Liver (tissue), 9 donors: Measurements from ENCODE around the gene CREB5. TPM values are rescaled to one million over a fixed set of nuclear protein-coding genes. Genes with fewer than 3 reads are reported as not detected.

ENCODE experiments used
- DNase-seq: peaks from one replicate; pipeline ENCODE4 v3.0.0-alpha.2; 2017; ENCODE audit warnings: low spot score
- H3K27ac ChIP-seq, 2 donors: one replicate each; pipeline ENCODE4 v1.7.0; 2013; ENCODE audit warnings: inconsistent platforms in 2 of 2, low read length in 2 of 2, control low read depth in 1 of 2, low read depth in 1 of 2, mild to moderate bottlenecking in 1 of 2
- H3K27me3 ChIP-seq, 4 donors: one replicate each; pipeline versions ENCODE4 v1.6.1 to v1.7.0; 2013; ENCODE audit warnings: low read length in 3 of 4, inconsistent platforms in 1 of 4, mild to moderate bottlenecking in 1 of 4, moderate library complexity in 1 of 4; ENCODE audit not compliant: control insufficient read depth in 4 of 4, insufficient read depth in 4 of 4
- H3K36me3 ChIP-seq, 4 donors: one replicate each; pipeline versions ENCODE4 v1.6.1 to v1.7.0; 2013; ENCODE audit warnings: low read length in 3 of 4, mild to moderate bottlenecking in 3 of 4, low read depth in 1 of 4, moderate library complexity in 1 of 4; ENCODE audit not compliant: control insufficient read depth in 4 of 4, insufficient read depth in 3 of 4
- H3K4me1 ChIP-seq, 4 donors: one replicate each; pipeline versions ENCODE4 v1.6.1 to v1.7.0; 2013; ENCODE audit warnings: low read length in 3 of 4, mild to moderate bottlenecking in 3 of 4, moderate library complexity in 1 of 4; ENCODE audit not compliant: control insufficient read depth in 4 of 4, insufficient read depth in 4 of 4
- H3K4me3 ChIP-seq, 3 donors: one replicate each; pipeline versions ENCODE4 v1.6.1 to v1.7.0; 2013; ENCODE audit warnings: low read length in 3 of 3, control low read depth in 1 of 3, low read depth in 1 of 3, mild to moderate bottlenecking in 1 of 3
- H3K9ac ChIP-seq, 2 donors: one replicate each; pipeline ENCODE4 v1.7.0; 2013; ENCODE audit warnings: low read length in 2 of 2, mild to moderate bottlenecking in 2 of 2, moderate library complexity in 2 of 2, control low read depth in 1 of 2, low read depth in 1 of 2
- H3K9me3 ChIP-seq, 4 donors: one replicate each; pipeline versions ENCODE4 v1.6.1 to v1.7.0; 2013; ENCODE audit warnings: low read length in 3 of 4; ENCODE audit not compliant: control insufficient read depth in 4 of 4
- FOXA2 ChIP-seq: IDR thresholded peaks from 2 replicates; pipeline ENCODE4 v1.6.1; 2016; ENCODE audit warnings: antibody characterized with exemption
- GABPA ChIP-seq, 2 donors: IDR thresholded peaks in 1 of 2; conservative IDR thresholded peaks in 1 of 2; 2 replicates each; pipeline ENCODE4 v1.6.1; 2016; ENCODE audit warnings: antibody characterized with exemption in 2 of 2, mild to moderate bottlenecking in 1 of 2, moderate library complexity in 1 of 2
- HNF4G ChIP-seq: IDR thresholded peaks from 2 replicates; pipeline ENCODE4 v1.6.1; 2016; ENCODE audit warnings: antibody characterized with exemption
- JUND ChIP-seq, 2 donors: IDR thresholded peaks; 2 replicates each; pipeline ENCODE4 v1.6.1; 2016; ENCODE audit warnings: antibody characterized with exemption in 2 of 2
- RAD21 ChIP-seq, 2 donors: IDR thresholded peaks; 2 replicates each; pipeline ENCODE4 v1.6.1; 2016; ENCODE audit warnings: antibody characterized with exemption in 2 of 2, mild to moderate bottlenecking in 2 of 2
- RXRA ChIP-seq, 2 donors: IDR thresholded peaks; 2 replicates each; pipeline ENCODE4 v1.6.1; 2017 to 2018; ENCODE audit warnings: antibody characterized with exemption in 2 of 2, mild to moderate bottlenecking in 1 of 2
- SP1 ChIP-seq: IDR thresholded peaks from 2 replicates; pipeline ENCODE4 v1.6.1; 2018; ENCODE audit warnings: antibody characterized with exemption, mild to moderate bottlenecking
- YY1 ChIP-seq: IDR thresholded peaks from 2 replicates; pipeline ENCODE4 v1.6.1; 2016; ENCODE audit warnings: antibody characterized with exemption, mild to moderate bottlenecking
- WGBS: extraction: QIAGEN DNeasy Blood & Tissue Kit; methylation state at CpG from one replicate; pipeline ENCODE4 v1.1.7; 2013; 5-methylcytosine and 5-hydroxymethylcytosine counted together
- polyA plus RNA-seq, 2 donors: library from polyadenylated mRNA; stranded (reverse) in 1 of 2; unstranded in 1 of 2; fragments of 200-250 nt in 1 of 2; fragments of >200 nt in 1 of 2; fragmentation: Nextera tagmentation in 1 of 2; extraction: Ambion mirVana in 1 of 2; gene quantifications; one replicate each; pipeline versions ENCODE4 v1.2.1 to v1.2.3, GENCODE V29; 2013 to 2015
- total RNA-seq, 2 donors: library from RNA; depleted of rRNA; stranded (reverse); fragments of >200 nt; gene quantifications; one replicate each; pipeline ENCODE4 v1.2.3, GENCODE V29; 2014
- TF ChIP-seq, protein P1 (sequence below): IDR thresholded peaks from 2 replicates; pipeline ENCODE4 v1.6.1; 2016; ENCODE audit warnings: antibody characterized with exemption, mild to moderate bottlenecking
- TF ChIP-seq, protein P2 (sequence below): fragments of 150-350 bp; IDR thresholded peaks from 2 replicates; pipeline ENCODE4 v1.5.1; 2017; ENCODE audit warnings: improper control_type of control experiment, low read depth, low read length; ENCODE audit not compliant: missing input control
- TF ChIP-seq, protein P3 (sequence below): IDR thresholded peaks from 2 replicates; pipeline ENCODE4 v1.6.1; 2016; ENCODE audit warnings: antibody characterized with exemption
- TF ChIP-seq, protein P4 (sequence below): IDR thresholded peaks from 2 replicates; pipeline ENCODE4 v1.6.1; 2016; ENCODE audit warnings: antibody characterized with exemption
- donor health status: healthy.
- donor health status: healthy.
- donor health status: healthy.
- donor health status: healthy.
- donor health status: healthy.

Gene CREB5
- total and polyA plus RNA-seq, 4 donors = 0.25 to 0.92 (median 0.67) TPM

DNA sequence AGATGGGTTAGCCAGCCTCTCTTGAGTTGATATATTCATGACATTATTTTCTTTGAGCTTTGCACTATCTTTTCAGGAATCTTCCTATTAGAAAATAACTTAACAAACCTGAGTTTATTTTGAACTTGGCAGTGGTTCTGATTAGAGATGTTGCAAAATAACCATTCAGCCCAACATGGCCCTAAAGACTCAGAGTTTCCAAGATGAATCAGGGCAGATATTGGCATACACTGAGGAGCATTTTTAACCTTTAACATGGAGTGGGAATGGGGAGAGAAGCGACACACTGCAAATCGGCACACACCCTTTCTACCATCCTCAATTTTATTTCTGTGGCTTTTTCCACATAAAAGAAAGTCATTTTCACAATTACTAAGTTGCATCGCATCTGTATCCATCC is 355.0 kb downstream of the CREB5 start:
- no peaks in the 10 kb centered on the region for H3K36me3 ChIP-seq
- TF ChIP-seq JUND (IDR thresholded peaks at IDR 0.05) (no peak), YY1 (no peak), SP1 (no peak), GABPA (IDR thresholded peaks at IDR 0.05 in 1 of 2, conservative IDR thresholded peaks at IDR 0.05 in 1 of 2) (no peak), FOXA2 (no peak), HNF4G (no peak), RAD21 (IDR thresholded peaks at IDR 0.05) (no peak), RXRA (IDR thresholded peaks at IDR 0.05) (no peak)
- TF ChIP-seq, protein P1, sequence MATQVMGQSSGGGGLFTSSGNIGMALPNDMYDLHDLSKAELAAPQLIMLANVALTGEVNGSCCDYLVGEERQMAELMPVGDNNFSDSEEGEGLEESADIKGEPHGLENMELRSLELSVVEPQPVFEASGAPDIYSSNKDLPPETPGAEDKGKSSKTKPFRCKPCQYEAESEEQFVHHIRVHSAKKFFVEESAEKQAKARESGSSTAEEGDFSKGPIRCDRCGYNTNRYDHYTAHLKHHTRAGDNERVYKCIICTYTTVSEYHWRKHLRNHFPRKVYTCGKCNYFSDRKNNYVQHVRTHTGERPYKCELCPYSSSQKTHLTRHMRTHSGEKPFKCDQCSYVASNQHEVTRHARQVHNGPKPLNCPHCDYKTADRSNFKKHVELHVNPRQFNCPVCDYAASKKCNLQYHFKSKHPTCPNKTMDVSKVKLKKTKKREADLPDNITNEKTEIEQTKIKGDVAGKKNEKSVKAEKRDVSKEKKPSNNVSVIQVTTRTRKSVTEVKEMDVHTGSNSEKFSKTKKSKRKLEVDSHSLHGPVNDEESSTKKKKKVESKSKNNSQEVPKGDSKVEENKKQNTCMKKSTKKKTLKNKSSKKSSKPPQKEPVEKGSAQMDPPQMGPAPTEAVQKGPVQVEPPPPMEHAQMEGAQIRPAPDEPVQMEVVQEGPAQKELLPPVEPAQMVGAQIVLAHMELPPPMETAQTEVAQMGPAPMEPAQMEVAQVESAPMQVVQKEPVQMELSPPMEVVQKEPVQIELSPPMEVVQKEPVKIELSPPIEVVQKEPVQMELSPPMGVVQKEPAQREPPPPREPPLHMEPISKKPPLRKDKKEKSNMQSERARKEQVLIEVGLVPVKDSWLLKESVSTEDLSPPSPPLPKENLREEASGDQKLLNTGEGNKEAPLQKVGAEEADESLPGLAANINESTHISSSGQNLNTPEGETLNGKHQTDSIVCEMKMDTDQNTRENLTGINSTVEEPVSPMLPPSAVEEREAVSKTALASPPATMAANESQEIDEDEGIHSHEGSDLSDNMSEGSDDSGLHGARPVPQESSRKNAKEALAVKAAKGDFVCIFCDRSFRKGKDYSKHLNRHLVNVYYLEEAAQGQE = no peak
- TF ChIP-seq, protein P2, sequence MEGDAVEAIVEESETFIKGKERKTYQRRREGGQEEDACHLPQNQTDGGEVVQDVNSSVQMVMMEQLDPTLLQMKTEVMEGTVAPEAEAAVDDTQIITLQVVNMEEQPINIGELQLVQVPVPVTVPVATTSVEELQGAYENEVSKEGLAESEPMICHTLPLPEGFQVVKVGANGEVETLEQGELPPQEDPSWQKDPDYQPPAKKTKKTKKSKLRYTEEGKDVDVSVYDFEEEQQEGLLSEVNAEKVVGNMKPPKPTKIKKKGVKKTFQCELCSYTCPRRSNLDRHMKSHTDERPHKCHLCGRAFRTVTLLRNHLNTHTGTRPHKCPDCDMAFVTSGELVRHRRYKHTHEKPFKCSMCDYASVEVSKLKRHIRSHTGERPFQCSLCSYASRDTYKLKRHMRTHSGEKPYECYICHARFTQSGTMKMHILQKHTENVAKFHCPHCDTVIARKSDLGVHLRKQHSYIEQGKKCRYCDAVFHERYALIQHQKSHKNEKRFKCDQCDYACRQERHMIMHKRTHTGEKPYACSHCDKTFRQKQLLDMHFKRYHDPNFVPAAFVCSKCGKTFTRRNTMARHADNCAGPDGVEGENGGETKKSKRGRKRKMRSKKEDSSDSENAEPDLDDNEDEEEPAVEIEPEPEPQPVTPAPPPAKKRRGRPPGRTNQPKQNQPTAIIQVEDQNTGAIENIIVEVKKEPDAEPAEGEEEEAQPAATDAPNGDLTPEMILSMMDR = no peak
- TF ChIP-seq, protein P3, sequence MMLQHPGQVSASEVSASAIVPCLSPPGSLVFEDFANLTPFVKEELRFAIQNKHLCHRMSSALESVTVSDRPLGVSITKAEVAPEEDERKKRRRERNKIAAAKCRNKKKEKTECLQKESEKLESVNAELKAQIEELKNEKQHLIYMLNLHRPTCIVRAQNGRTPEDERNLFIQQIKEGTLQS = no peak
- TF ChIP-seq, protein P4, sequence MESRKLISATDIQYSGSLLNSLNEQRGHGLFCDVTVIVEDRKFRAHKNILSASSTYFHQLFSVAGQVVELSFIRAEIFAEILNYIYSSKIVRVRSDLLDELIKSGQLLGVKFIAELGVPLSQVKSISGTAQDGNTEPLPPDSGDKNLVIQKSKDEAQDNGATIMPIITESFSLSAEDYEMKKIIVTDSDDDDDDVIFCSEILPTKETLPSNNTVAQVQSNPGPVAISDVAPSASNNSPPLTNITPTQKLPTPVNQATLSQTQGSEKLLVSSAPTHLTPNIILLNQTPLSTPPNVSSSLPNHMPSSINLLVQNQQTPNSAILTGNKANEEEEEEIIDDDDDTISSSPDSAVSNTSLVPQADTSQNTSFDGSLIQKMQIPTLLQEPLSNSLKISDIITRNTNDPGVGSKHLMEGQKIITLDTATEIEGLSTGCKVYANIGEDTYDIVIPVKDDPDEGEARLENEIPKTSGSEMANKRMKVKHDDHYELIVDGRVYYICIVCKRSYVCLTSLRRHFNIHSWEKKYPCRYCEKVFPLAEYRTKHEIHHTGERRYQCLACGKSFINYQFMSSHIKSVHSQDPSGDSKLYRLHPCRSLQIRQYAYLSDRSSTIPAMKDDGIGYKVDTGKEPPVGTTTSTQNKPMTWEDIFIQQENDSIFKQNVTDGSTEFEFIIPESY = no peak

DNA sequence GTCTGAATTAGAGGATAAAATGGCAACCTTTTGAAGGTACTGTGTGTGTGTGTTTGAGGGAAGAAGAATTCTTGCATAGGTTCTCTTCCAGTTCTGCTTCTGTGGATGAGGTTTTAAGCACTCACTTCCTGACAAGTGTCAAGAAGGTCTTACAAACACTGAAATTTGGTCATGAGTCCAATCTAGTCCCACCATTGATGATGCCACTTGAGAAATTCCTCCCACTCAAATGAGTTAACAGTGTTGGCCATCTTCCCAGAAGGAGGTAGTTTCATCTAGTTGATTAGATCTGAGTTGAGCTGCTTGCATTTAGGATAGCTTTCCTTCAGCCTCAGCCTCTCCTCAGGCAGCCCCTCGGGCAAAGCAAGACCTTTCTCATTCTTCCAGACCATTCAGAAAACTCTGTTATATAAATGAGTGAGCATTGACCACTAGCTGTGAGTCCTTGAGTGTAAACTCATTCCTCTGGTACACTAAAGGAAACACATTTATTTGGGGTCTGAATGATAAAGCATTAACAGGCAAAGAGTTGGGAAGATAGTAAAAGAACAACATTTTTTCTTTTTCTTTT is 356.3 kb downstream of the CREB5 start:
- Histone ChIP-seq H3K9ac (no peak overlapping the region), H3K4me3 (no peak overlapping the region), H3K27me3 (peaks cover 0 to 6% (median 0%) of the 10 kb centered on the region in 4 donors), H3K27ac (no peak overlapping the region), H3K36me3 (no peaks in the 10 kb centered on the region), H3K4me1 (no peaks in the 10 kb centered on the region), H3K9me3 (peaks cover 0 to 1% (median 0%) of the 10 kb centered on the region in 4 donors)
- DNase-seq = no peak
- WGBS = 71% methylated on average over 1 of the region's 1 CpG
- TF ChIP-seq SP1 = no peak

More for the DNA sequence above, 355.0 kb downstream of the CREB5 start:
- Histone ChIP-seq H3K4me3 (no peak overlapping the region), H3K9ac (no peak overlapping the region), H3K27me3 (peaks cover 0 to 6% (median 0%) of the 10 kb centered on the region in 4 donors), H3K27ac (no peak overlapping the region), H3K9me3 (peaks cover 0 to 1% (median 0%) of the 10 kb centered on the region in 4 donors), H3K4me1 (no peaks in the 10 kb centered on the region)
- no peak for DNase-seq
- WGBS = 89% methylated on average over 3 of the region's 3 CpGs
